Measurements from ENCODE around the gene ZNF578. TPM values are rescaled to one million over a fixed set of nuclear protein-coding genes. Genes with fewer than 3 reads are reported as not detected.

Gene ZNF578
- total RNA-seq (2022; extraction: Qiagen RNA extraction; ENCODE audit: low read depth), result not detected in 5 replicates

DNA sequence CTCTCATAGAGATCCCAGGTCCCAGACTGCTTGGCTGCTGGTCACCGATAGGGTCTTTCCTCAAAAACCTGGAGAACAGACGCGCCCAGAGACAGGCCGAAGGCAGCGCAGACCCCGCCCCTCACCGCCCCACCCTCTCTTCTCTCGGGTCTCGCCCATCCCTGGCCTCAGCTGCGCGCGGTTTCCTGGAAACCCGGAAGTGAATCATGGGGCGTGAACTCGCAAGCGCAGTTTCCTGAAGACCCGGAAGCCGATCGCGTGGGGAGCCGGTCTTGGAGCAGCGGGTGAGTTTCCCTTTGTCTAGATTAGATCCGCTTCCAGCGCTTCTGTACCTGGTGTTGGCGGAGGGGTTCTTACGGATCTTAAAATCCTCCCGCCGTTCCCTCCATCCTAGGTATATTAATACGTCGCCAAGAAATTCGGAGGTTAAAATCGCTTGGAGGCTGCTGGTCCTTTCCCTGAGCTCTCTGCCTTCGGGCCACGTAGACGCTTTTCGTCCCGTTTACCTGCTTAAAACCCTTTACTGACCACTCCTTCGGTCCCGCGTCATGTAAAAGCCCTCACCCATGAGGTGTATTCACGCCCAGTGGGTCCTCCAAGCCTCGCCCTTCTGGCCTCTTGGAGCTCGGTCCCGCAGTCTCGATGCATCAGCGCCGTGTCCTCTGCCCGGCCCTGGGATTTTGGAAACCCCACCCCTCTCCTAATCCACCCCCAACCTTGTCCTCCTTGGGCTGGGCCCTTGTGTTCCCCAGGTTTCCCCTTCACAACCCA lies at the start of gene ZNF578:
TSS of gene ZNF578 (plus strand) at position 230 of the 771 bp plus-strand sequence. CDS start 48,293 bp downstream, outside the sequence.

DNA sequence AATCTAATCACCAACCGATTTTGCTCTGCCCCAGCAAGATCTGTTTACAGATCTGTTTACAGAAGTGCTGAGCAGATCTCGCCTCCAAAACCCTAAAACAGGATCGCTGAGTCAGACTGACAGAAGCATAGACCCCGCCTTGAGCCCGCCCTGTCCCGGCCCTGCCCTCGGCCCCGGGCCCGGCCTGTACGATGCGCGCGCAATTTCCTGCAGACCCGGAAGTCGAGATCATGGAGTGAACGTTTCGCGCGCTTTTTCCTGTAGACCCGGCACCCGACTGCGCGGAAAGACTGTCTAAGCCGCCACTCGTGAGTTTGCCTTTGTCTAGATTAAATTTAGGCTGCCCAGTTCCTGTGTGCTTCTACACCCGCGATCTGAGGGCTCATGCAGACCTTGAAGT lies 24.4 kb upstream of the ZNF578 start, which contains the start of gene ZNF534:
TSS of gene ZNF534 (plus strand) at position 212 of the 400 bp plus-strand sequence. CDS start 2,327 bp downstream, outside the sequence.

DNA sequence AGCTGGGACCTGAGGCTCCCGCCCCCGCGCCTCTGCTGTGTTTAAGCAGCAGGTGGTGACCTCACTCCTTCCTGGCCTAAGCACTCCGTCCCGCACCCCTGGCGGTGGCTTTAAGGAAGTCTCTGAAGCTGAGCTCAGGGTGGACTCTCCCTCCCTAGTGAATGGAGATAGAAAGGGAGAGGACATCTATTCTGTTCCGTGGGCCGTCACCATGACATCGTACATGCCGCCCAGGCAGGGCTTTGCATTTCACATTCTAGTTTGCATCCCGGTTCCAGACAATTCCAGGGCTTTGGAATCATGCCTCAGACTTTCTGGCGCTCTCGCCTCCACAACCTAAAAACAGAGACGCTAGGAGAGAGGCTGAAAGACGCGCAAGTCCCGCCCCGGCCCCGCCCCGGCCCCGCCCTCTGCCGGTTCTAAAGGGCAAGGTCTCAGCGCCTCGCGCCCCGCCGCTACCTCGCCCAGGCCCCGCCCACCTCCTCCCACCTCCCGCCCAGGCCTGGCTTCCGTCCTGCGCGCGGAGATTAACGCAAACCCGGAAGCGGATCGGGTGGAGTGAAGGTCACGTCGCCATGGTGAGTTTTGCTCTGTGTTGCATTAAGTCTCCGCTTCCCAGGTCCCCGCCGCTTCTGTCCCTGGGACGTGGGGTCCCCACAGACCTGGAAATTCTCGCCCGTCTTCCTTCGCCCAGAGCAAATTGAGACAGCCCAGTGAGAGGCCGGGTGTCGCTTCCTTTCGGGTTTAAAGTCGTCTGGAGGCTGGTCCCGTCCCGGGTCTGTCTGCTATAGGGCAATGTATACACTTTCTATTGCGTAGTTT lies 74.0 kb downstream of the ZNF578 start, which contains the start of gene ZNF808:
TSS of gene ZNF808 (plus strand) at position 535 of the 822 bp plus-strand sequence. CDS start 15,617 bp downstream, outside the sequence.

Other genes with a start within 250 kb of the ZNF578 start
- 6.0 to 14.9 TPM (median 9.6 TPM) in 5 replicates for gene ZNF766, start 184.0 kb upstream of the ZNF578 start, total RNA-seq (2022; extraction: Qiagen RNA extraction; ENCODE audit: low read depth)
- gene ZNF480, start 156.4 kb upstream of the ZNF578 start, total RNA-seq (2022; extraction: Qiagen RNA extraction; ENCODE audit: low read depth), result 11.8 to 18.2 TPM (median 15.6 TPM) in 5 replicates
- gene ZNF610, start 117.3 kb upstream of the ZNF578 start, total RNA-seq (2022; extraction: Qiagen RNA extraction; ENCODE audit: low read depth), result not detected in 5 replicates
- gene ZNF880, start 83.6 kb upstream of the ZNF578 start, total RNA-seq (2022; extraction: Qiagen RNA extraction; ENCODE audit: low read depth), result 0.16 to 1.8 TPM (median 0.70 TPM) in 5 replicates
- 0.04 to 0.57 TPM (median 0.20 TPM) in 4 of 5 replicates, not detected in the other for gene ZNF528, start 55.7 kb upstream of the ZNF578 start, total RNA-seq (2022; extraction: Qiagen RNA extraction; ENCODE audit: low read depth)
- not detected in 5 replicates for gene ZNF534, start 24.4 kb upstream of the ZNF578 start, total RNA-seq (2022; extraction: Qiagen RNA extraction; ENCODE audit: low read depth)
- 0.04 to 0.21 TPM (median 0.09 TPM) in 3 of 5 replicates, not detected in the others for gene ZNF808, start 74.1 kb downstream of the ZNF578 start, total RNA-seq (2022; extraction: Qiagen RNA extraction; ENCODE audit: low read depth)
- gene ZNF701, start 116.7 kb downstream of the ZNF578 start, total RNA-seq (2022; extraction: Qiagen RNA extraction; ENCODE audit: low read depth), result 0.11 to 0.34 TPM (median 0.22 TPM) in 5 replicates
- 0.14 to 0.17 TPM (median 0.15 TPM) in 5 replicates for gene ZNF83, start 184.8 kb downstream of the ZNF578 start, total RNA-seq (2022; extraction: Qiagen RNA extraction; ENCODE audit: low read depth)

All from A549 treated with ZK216348 at 1 μM for 4 hours (cell line).